Omental fat pad (tissue), 4 donors: Measurements from ENCODE around the gene ZMIZ1. TPM values are rescaled to one million over a fixed set of nuclear protein-coding genes. Genes with fewer than 3 reads are reported as not detected.
A peak's percentile ranks its signal among the peaks of the same experiment; 100 is the strongest.

Experiments used
- ATAC-seq: fragments of 150-250 bp; one replicate; pipeline ENCODE4 v1.9.1; 2016; ENCODE audit warnings: mild to moderate bottlenecking, moderate library complexity; ENCODE audit not compliant: low FRiP score
- DNase-seq: peaks from one replicate; pipeline ENCODE4 v3.0.0-alpha.2; 2019; ENCODE audit warnings: low spot score
- total RNA-seq, 4 donors: library from RNA; depleted of rRNA; stranded (reverse); fragments of >200 nt; gene quantifications; one replicate each; pipeline ENCODE4 v1.1.0, GENCODE V29; 2016
- TF ChIP-seq, protein P1 (sequence below), 3 donors: fragments of 450-650 bp; IDR thresholded peaks; one replicate each; pipeline ENCODE4 v1.5.1; 2016 to 2017; ENCODE audit warnings: antibody characterized with exemption in 3 of 3, mild to moderate bottlenecking in 3 of 3, moderate library complexity in 2 of 3

Gene ZMIZ1
- total RNA-seq, 4 donors from 2014 or later, result 24.2 to 64.8 (median 43.1) TPM

- no peak for ATAC-seq
- DNase-seq, result no peak
Measured at GRCh38 chr10:79158402-79159097, 89.8 kb downstream of the ZMIZ1 start.

GRCh38 chr10:79159141-79159651 lies 90.4 kb downstream of the ZMIZ1 start:
- DNase-seq, result no peak
- TF ChIP-seq, protein P1, sequence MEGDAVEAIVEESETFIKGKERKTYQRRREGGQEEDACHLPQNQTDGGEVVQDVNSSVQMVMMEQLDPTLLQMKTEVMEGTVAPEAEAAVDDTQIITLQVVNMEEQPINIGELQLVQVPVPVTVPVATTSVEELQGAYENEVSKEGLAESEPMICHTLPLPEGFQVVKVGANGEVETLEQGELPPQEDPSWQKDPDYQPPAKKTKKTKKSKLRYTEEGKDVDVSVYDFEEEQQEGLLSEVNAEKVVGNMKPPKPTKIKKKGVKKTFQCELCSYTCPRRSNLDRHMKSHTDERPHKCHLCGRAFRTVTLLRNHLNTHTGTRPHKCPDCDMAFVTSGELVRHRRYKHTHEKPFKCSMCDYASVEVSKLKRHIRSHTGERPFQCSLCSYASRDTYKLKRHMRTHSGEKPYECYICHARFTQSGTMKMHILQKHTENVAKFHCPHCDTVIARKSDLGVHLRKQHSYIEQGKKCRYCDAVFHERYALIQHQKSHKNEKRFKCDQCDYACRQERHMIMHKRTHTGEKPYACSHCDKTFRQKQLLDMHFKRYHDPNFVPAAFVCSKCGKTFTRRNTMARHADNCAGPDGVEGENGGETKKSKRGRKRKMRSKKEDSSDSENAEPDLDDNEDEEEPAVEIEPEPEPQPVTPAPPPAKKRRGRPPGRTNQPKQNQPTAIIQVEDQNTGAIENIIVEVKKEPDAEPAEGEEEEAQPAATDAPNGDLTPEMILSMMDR (IDR thresholded peaks at IDR 0.05), result no peak
- peak; percentile 73 for ATAC-seq

More at GRCh38 chr10:79158402-79159097, 89.8 kb downstream of the ZMIZ1 start:
- TF ChIP-seq, protein P1 (IDR thresholded peaks at IDR 0.05), result no peak

DNA sequence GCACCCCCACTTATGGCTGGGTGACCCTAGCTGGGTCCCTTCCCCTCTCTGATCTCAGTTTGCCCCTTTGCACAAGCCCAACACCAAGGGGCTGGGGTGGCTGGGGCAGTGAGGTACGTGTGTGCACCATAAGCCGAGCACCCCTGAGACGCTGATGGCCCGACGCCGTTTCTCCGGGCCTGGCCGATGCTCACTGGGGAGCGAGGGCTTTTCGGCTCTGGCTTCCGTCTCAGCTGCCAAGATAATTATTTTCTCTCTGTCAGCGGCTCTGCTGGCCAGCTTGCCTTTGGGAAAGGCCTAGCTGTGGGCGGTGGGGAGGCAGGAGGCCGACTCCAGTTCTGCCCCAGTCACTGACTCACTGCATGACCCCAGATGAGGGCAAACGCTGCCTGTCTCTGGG lies 91.0 kb downstream of the ZMIZ1 start:
- TF ChIP-seq, protein P1 (IDR thresholded peaks at IDR 0.05), result no peak
- ATAC-seq, result peak; percentile 56
- no peak for DNase-seq

DNA sequence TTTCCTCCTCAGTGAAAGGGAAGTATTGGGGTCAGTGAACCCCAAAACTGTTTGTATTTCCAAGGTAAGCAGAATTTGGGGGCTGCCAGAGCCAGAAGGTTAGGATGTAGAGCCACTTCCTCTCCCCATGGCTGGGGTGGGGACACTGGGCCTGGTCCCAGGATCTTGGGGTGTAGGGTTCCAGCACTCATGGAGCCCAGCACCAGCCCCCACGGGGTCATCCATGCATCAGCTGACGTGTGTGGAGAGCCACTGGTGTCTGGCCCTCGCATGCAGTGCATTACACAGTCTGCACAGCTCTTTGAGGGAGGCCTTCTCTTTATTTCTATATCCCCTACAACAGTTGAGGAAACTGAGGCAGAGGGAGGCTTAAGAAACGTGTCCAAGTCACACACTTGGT lies 91.4 kb downstream of the ZMIZ1 start:
- ATAC-seq (no peak), DNase-seq (no peak)

DNA sequence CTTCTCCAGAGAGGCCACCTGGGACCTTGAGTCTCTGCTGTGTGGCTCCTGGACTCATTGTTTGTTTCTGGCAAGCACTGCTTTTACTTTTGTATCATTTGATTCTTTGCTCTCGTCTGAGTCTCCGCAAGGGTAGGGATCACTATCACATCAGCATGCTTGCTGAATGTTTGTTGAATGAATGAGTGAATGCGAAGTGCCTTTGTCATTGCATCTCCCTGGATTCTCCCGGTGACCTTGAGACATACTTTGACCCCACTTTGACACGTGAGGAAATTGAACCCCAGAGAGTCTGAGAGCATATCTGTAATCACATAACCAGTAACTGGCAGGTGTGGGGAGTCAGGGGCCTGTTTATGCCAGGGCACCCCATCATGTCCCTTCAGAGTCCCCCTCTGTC lies 92.8 kb downstream of the ZMIZ1 start:
- DNase-seq (no peak), ATAC-seq (no peak)
- TF ChIP-seq, protein P1 (IDR thresholded peaks at IDR 0.05), result no peak

More for the DNA sequence above, 91.4 kb downstream of the ZMIZ1 start:
- TF ChIP-seq, protein P1 (IDR thresholded peaks at IDR 0.05), result no peak

DNA sequence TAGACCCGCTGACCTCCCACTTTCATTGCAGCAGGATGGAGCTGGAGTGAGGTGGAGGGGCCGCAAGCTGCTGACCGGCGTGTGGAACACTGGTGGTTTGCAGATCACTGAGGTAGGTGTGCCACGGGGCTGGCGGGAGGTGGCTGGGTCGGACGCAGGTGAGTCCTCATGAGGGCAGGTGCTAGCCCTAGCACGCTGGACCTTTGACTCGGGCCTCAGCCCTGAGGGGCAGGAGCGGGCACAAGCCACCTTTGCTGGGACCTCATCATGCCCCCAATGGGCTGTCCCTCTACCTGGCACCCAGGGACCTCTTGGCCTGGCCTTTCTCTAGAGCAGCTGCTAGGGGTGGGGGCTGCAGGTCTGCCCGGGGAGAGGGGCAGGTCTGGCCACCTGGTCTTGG lies 93.3 kb downstream of the ZMIZ1 start:
- TF ChIP-seq, protein P1 (IDR thresholded peaks at IDR 0.05), result no peak
- DNase-seq (no peak), ATAC-seq (no peak)
